ENCODE results near the gene CDC25B. TPM values are rescaled to one million over a fixed set of nuclear protein-coding genes. Genes with fewer than 3 reads are reported as not detected.
"Not testable (repeated sequence)": the region's sequence is repeated elsewhere in the genome, so short reads cannot be mapped to it uniquely, and the experiment has no call there.

Gene CDC25B
- total RNA-seq, 3 donors from 2014 or later: 18.1 to 25.0 (median 22.0) TPM

DNA sequence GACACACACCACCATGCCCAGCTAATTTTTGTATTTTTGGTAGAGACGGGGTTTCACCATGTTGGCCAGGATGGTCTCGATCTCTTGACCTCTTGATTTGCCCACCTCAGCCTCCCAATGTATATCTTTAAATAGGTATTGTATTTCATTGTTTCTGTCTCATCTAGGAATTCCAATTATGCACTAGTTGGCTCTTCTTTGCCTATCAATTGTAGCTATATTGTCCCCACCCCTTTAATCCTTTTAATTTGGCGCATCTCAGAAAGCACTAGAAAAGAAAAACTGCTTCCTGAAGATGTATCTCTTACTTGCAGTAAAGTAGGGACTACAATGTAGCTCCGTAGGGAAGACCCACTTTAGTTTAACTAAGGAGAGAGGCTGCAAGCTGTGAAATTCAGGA is 40.0 kb downstream of the CDC25B start:
- intact Hi-C loops (cut with DNase I; ENCODE audit: low total_unique reads): no loop called here
- Histone ChIP-seq H3K27me3 (no peaks in the 10 kb centered on the region), H3K36me3 (no peaks in the 10 kb centered on the region), H3K9me3 (no peaks in the 10 kb centered on the region), H3K27ac (no peak overlapping the region), H3K4me1 (no peaks in the 10 kb centered on the region), H3K4me3 (no peak overlapping the region)
- TF ChIP-seq POLR2A (IDR thresholded peaks at IDR 0.05) (no peak), POLR2AphosphoS5 (IDR thresholded peaks at IDR 0.05) (no peak)
- TF ChIP-seq, protein P1, sequence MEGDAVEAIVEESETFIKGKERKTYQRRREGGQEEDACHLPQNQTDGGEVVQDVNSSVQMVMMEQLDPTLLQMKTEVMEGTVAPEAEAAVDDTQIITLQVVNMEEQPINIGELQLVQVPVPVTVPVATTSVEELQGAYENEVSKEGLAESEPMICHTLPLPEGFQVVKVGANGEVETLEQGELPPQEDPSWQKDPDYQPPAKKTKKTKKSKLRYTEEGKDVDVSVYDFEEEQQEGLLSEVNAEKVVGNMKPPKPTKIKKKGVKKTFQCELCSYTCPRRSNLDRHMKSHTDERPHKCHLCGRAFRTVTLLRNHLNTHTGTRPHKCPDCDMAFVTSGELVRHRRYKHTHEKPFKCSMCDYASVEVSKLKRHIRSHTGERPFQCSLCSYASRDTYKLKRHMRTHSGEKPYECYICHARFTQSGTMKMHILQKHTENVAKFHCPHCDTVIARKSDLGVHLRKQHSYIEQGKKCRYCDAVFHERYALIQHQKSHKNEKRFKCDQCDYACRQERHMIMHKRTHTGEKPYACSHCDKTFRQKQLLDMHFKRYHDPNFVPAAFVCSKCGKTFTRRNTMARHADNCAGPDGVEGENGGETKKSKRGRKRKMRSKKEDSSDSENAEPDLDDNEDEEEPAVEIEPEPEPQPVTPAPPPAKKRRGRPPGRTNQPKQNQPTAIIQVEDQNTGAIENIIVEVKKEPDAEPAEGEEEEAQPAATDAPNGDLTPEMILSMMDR (IDR thresholded peaks at IDR 0.05): no peak
- no peak for DNase-seq (ENCODE audit: low spot score in 2 of 2)

DNA sequence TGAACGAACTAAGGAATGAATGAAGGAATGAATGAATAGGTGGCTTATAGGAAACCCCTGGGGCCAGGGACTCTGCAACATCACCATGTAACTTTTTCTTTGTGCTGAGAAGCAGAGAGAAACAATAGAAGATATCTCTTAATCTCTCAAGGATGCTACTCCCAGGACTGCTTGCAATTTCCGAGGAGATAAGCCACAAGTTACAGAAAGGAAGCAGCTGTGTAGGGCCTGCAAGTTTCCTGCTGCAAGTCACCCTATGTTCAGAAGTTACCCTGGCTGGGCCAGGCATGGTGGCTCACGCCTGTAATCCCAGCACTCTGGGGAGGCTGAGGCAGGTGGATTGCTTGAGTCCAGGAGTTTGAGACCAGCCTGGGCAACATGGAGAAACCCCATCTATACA is 43.2 kb downstream of the CDC25B start:
- no peak overlapping the region for H3K4me3 ChIP-seq
- H3K36me3 ChIP-seq: no peaks in the 10 kb centered on the region
- H3K9me3 ChIP-seq: no peaks in the 10 kb centered on the region
- H3K27me3 ChIP-seq: no peaks in the 10 kb centered on the region
- no peaks in the 10 kb centered on the region for H3K4me1 ChIP-seq
- intact Hi-C loops (cut with DNase I; ENCODE audit: low total_unique reads): no loop called here
- no peak for DNase-seq (ENCODE audit: low spot score in 2 of 2)
- H3K27ac ChIP-seq: no peak overlapping the region
- TF ChIP-seq POLR2A (IDR thresholded peaks at IDR 0.05) (no peak), POLR2AphosphoS5 (IDR thresholded peaks at IDR 0.05) (no peak)
- TF ChIP-seq, protein P1 (IDR thresholded peaks at IDR 0.05): no peak

DNA sequence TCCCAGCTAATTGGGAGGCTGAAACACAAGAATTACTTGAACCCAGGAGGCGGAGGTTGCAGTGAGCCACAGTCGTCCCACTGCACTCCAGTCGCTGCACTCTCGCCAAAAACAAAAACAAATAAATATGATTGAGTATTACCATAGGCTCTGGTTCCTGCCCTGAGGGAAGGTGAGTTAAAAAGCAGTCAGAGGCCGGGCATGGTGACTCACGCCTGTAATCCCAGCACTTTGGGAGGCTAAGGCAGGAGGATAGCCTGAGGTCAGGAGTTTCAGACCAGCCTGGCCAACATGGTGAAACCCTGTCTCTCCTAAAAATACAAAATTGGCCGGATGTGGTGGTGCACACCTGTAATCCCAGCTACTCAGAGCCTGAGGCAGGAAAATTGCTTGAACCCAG is 44.1 kb downstream of the CDC25B start:
- intact Hi-C loops (cut with DNase I; ENCODE audit: low total_unique reads); H3K27me3 ChIP-seq; H3K36me3 ChIP-seq; DNase-seq (ENCODE audit: low spot score in 2 of 2); H3K4me1 ChIP-seq; H3K27ac ChIP-seq; H3K4me3 ChIP-seq; H3K9me3 ChIP-seq: not testable (repeated sequence)

DNA sequence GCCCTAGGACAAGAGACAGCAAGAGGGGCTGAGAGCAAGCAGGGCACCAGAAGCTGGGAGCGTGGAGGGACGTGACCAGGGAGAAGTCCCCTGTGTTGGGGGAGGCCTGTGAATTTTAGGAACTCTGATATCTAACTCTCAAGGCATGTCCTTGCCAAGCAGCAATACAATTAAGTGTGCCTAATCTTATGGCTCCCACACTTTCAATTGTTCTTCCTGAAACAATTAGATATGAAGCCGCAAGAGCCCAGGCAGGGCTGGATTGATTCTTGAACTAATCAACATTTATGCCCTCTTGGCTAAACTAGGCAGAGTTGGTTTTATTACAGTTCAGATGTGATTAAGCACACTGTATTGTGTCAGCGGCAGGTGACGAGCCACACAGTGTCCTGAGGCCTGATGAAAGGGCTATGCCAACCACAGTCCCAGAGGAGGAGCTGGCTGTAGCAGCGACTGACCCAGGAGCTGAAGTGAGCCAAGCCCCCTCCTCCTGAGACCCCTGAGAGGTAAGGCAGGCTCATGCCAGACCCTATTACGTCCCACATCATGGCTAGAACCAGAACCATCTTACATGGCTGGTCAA is 46.3 kb downstream of the CDC25B start:
- no peak overlapping the region for H3K27ac ChIP-seq
- no peaks in the 10 kb centered on the region for H3K9me3 ChIP-seq
- intact Hi-C loops (cut with DNase I; ENCODE audit: low total_unique reads): no loop called here

DNA sequence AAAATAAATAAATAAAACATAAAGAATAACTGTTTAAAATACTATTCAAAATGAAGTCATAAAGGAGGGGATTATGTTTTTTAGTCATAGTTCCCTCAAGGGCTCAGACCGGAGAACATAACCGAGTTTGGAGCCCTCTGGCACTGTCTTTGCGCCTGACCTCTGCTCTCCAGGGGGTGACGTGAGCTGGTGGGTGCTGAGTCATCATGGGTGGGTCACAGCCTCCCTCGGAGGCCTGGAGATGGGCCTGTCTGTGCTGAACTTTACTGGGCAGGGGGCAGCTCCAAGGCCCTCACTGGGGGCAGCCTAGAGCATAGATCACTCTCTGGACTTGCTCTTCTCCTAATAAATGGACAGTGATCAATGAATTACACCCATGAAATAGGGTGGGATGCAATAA is 47.4 kb downstream of the CDC25B start:
- TF ChIP-seq POLR2AphosphoS5 (IDR thresholded peaks at IDR 0.05) (no peak), POLR2A (IDR thresholded peaks at IDR 0.05) (no peak)
- TF ChIP-seq, protein P1 (IDR thresholded peaks at IDR 0.05): no peak
- H3K4me3 ChIP-seq: no peak overlapping the region
- no peak for DNase-seq (ENCODE audit: low spot score in 2 of 2)
- H3K9me3 ChIP-seq: no peaks in the 10 kb centered on the region
- no peak overlapping the region for H3K27ac ChIP-seq
- peaks cover 0 to 13% of the 10 kb centered on the region in 2 donors for H3K4me1 ChIP-seq
- no peaks in the 10 kb centered on the region for H3K36me3 ChIP-seq
- intact Hi-C loops (cut with DNase I; ENCODE audit: low total_unique reads): no loop called here
- H3K27me3 ChIP-seq: no peaks in the 10 kb centered on the region

More for the DNA sequence above, 46.3 kb downstream of the CDC25B start:
- no peaks in the 10 kb centered on the region for H3K36me3 ChIP-seq
- no peak overlapping the region for H3K4me3 ChIP-seq
- peaks cover 0 to 5% of the 10 kb centered on the region in 2 donors for H3K4me1 ChIP-seq
- no peaks in the 10 kb centered on the region for H3K27me3 ChIP-seq
- DNase-seq (ENCODE audit: low spot score in 2 of 2): no peak
- TF ChIP-seq, protein P1 (IDR thresholded peaks at IDR 0.05): no peak
- TF ChIP-seq POLR2AphosphoS5 (IDR thresholded peaks at IDR 0.05): no peak

DNA sequence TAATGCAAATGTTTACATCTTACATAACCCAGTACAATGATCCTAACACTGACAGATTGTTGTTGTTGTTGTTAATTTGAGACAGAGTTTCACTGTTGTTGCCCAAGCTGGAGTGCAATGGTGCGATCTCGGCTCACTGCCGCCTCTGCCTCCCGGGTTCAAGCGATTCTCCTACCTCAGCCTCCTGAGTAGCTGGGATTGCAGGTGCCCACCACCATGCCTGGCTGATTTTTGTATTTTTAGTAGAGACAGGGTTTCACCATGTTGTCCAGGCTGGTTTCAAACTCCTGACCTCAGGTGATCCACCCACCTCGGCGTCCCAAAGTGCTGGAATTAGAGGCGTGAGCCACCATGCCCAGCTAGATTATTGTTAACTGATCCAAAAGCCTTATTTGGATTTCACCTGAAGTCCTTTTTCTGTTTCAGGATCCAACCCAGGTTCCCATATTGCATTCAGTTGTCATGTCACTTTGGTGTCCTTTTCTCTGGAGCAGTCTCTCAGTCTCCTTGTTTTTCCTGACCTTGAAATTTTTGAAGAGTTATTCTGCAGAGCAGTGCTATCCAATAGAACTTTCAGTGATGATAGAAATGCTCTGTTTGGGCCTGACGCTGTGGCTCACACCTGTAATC is 48.0 kb downstream of the CDC25B start:
- H3K27ac ChIP-seq; H3K36me3 ChIP-seq; H3K27me3 ChIP-seq; H3K9me3 ChIP-seq; intact Hi-C loops (cut with DNase I; ENCODE audit: low total_unique reads); H3K4me3 ChIP-seq; DNase-seq (ENCODE audit: low spot score in 2 of 2): not testable (repeated sequence)
- peaks cover 0 to 13% of the 10 kb centered on the region in 2 donors for H3K4me1 ChIP-seq

All from breast epithelium (tissue), 4 donors.